H1 (cell line): ENCODE data around the gene CAMK2B. TPM values are rescaled to one million over a fixed set of nuclear protein-coding genes. Genes with fewer than 3 reads are reported as not detected.

Experiments used
- NRF1 ChIP-seq: IDR thresholded peaks from 2 replicates; pipeline ENCODE4 v1.6.1; 2011; ENCODE audit warnings: mild to moderate bottlenecking, low read depth, low read length, improper control_type of control experiment
- RFX5 ChIP-seq: IDR thresholded peaks from 2 replicates; pipeline ENCODE4 v1.6.1; 2011; ENCODE audit warnings: low read depth, low read length, improper control_type of control experiment, borderline replicate concordance
- TEAD4 ChIP-seq: IDR thresholded peaks from 2 replicates; pipeline ENCODE4 v1.6.1; 2012; ENCODE audit warnings: low read depth, low read length, inconsistent platforms, mixed read lengths
- polyA plus RNA-seq, 7 experiments: library from polyadenylated mRNA; depleted of rRNA in 3 of 7; stranded (reverse) in 5 of 7; unstranded in 2 of 7; fragments of >200 nt in 5 of 7; fragments of 200-250 nt in 2 of 7; gene quantifications; 1 replicate in 5 of 7; 2 replicates in 1 of 7; 4 replicates in 1 of 7; pipeline versions ENCODE4 v1.2.1 to v1.2.3, GENCODE V29; 2011 to 2013; ENCODE audit warnings: missing spikeins in 2 of 7, mixed read lengths in 2 of 7
- total RNA-seq: library from RNA; stranded (reverse); fragmentation: NEBNext Ultra II Directional; extraction: Animal tissue kit (Norgen Biotek cat#: 25700); gene quantifications from 2 replicates; pipeline ENCODE4 v1.2.1, GENCODE V29; 2021

The CAMK2B gene
- total and polyA plus RNA-seq, 2 of the 8 experiments (the other 6 are each of a cell fraction or from before 2014, with no cell fraction given): 0.05 to 0.15 TPM

DNA sequence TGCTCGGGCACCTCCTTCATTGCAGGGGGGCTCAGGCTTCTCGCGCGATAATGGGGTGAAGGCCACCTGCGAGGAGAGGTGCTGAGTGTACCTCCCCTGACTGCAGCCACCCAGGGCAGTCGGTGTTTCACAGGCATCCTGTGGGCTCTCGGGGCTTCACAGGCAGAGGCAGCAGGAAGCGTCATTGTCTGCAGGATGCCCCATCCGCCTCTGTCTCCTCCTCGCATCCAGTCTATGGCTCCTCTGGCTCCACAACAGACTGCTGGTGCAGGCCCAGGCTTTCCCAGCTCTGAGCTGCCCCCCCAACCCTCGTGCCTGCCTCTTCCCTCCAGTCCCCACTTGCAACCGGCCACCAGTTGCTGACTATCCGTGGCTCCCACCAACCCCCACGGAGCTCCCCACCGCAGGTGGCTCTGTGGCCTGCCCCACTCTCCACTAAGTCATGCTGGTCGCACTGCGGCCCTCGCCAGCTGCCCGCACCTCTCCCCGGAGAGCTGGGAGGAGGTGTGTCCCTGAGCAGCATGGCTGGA, 36.5 kb downstream of the CAMK2B start (continued):
- TF ChIP-seq TEAD4 (no peak), RFX5 (no peak), NRF1 (no peak)
